GM20000 (cell line): ENCODE measurements around the gene GSS.
"Not testable (repeated sequence)": the region's sequence is repeated elsewhere in the genome, so short reads cannot be mapped to it uniquely, and the experiment has no call there.

Source experiments
- DNase-seq: peaks from one replicate; pipeline ENCODE4 v3.0.0; 2012; ENCODE audit warnings: low spot score
- TF ChIP-seq, protein P1 (sequence below): IDR thresholded peaks from 2 replicates; pipeline ENCODE4 v1.5.1; 2012; ENCODE audit warnings: mild to moderate bottlenecking, control low read depth; ENCODE audit errors: extremely low read depth, missing control alignments

GSS gene

DNA sequence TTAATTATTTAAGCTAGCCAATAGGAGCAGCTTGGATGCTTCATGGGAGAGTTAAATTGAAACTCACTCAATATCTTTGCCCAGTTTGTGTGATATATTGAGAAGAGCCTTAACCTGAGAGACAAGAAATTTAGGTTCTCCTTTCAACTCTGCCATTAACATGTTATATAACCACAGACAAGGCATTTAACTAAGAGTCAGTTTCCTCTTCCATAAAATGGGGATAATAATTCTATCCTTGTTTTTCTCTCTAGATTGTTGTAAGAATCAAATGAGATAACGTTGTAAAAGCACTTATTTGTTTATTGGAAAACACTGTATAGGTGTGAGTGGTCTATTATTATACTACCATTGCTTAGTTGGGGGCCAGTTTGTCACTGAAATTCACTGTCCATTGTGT, 71.3 kb downstream of the GSS start:
- TF ChIP-seq, protein P1, sequence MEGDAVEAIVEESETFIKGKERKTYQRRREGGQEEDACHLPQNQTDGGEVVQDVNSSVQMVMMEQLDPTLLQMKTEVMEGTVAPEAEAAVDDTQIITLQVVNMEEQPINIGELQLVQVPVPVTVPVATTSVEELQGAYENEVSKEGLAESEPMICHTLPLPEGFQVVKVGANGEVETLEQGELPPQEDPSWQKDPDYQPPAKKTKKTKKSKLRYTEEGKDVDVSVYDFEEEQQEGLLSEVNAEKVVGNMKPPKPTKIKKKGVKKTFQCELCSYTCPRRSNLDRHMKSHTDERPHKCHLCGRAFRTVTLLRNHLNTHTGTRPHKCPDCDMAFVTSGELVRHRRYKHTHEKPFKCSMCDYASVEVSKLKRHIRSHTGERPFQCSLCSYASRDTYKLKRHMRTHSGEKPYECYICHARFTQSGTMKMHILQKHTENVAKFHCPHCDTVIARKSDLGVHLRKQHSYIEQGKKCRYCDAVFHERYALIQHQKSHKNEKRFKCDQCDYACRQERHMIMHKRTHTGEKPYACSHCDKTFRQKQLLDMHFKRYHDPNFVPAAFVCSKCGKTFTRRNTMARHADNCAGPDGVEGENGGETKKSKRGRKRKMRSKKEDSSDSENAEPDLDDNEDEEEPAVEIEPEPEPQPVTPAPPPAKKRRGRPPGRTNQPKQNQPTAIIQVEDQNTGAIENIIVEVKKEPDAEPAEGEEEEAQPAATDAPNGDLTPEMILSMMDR = no peak
- DNase-seq = no peak

DNA sequence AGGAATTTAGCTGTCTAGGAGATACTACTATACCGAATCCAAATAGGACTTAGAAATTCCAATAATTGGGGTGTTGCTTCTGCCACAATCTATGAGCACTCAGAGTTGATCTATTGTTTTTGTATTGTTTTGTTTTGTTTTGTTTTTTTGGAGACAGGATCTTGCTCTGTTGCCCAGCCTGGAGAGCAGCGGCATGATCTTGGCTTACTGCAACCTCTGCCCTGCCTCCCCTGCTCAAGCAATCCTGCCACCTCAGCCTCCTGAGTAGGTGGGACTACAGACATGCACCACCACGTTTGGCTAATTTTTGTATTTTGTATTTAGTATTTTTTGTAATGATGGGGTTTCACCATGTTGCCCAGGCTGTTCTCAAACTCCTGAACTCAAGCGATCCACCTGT, 71.8 kb downstream of the GSS start:
- TF ChIP-seq, protein P1 = no peak

DNA sequence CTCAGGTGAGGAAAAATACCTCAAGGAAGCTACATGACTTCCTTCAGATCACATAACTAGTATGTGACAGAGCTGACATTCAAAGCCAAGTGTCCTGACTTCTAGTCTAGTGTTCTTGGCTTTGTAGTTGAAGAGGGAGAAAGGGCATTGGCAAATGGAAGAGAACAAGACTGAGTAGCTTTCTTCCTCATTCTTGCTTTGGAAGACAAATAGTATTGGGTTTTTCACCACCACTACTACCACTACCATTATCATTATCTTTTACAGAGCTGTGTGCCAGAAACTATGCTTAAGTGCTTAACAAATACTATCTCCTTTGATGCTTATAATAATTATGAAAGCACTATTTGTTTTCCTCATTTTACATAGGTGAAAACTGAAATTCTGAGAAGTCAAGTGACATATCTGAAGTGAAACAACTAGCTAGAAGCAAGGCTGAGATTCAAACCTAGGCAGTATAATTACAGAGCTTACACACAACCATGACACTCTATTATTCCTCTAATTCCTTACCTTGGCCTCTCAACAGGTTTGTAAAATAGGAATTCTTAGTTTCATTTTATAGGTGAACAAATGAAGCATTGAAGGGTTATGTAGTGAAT, 72.4 kb downstream of the GSS start:
- DNase-seq = no peak
- TF ChIP-seq, protein P1 = no peak

More for the DNA sequence above, 71.8 kb downstream of the GSS start:
- DNase-seq = no peak

DNA sequence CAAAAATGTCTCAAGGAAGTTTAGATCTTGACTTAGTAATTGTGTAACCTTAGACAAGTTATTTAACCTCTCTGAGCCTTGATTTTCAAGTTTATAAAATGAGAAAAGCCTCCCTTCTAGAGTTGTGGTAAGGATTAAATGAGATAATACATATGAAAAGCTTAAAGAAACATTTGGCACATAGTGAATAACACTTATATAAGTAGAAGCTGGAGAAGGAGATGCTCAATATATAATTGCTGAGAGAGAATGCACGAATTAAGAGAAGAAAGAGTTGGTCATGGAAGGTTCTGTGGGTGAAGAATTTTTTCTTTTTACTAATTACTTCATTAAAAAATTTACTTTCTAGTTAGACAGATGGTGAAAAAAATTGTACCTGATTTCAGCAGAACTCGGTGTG, 73.9 kb downstream of the GSS start:
- TF ChIP-seq, protein P1 = no peak
- DNase-seq = no peak

DNA sequence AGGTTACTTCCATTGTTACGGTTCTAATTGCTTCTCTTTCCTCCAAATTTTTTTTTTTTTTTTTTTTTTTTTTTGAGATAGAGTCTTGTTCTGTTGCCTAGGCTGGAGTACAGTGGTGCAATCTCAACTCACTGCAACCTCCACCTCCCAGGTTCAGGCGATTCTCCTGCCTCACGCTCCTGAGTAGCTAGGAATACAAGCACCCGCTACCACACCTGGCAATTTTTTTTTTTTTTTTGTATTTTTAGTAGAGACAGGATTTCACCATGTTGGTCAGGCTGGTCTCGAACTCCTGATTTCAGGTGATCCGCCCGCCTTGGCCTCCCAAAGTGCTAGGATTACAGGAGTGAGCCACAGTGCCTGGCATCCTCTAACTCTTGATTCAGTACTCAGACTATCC, 74.6 kb downstream of the GSS start:
- not testable (repeated sequence) for DNase-seq

DNA sequence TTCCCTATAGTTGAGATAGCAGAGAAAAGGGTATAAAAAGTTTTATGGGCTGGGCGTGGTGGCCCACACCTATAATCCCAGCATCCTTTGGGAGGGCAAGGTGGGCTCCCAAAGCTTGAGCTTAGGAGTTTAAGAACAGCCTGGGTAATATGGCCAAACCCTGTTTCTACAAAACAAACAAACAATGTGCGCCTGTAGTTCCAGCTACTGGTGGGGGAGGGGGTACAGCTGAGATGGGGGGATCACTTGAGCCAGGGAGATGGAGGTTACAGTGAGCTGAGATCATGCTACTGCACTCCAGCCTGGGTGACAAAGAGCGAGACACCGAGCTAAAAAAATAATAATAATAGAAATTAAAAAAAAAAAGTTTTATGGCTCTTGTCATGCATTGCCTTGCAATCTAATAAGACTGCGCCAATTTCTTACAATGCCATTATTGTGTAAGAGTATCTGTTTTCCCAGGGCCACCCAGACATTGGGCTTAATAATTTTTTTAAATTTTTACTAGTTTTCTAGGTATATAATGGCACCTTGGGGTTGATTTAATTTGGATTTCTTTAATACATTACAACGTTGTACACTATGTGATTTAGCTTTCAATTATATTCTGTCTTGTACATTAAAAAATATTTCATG, 75.3 kb downstream of the GSS start:
- TF ChIP-seq, protein P1 = no peak
- no peak for DNase-seq
